HFFc6 (cell line): ENCODE results near the gene MTHFR. TPM values are rescaled to one million over a fixed set of nuclear protein-coding genes. Genes with fewer than 3 reads are reported as not detected.

Experiments
- DNase-seq: peaks from one replicate; pipeline ENCODE4 v3.0.0-alpha.2; 2018
- H3K27ac Mint-ChIP-seq: 2 replicates; pipeline ENCODE4 v1.8.0; 2020; ENCODE audit warnings: mild to moderate bottlenecking, mixed read lengths
- H3K27me3 Mint-ChIP-seq: 2 replicates; pipeline ENCODE4 v1.8.0; 2021; ENCODE audit warnings: mild to moderate bottlenecking, moderate library complexity, mixed read lengths; ENCODE audit not compliant: insufficient read depth
- H3K36me3 Mint-ChIP-seq: 2 replicates; pipeline ENCODE4 v1.8.0; 2021; ENCODE audit warnings: low read depth, mixed read lengths
- H3K4me1 Mint-ChIP-seq: 2 replicates; pipeline ENCODE4 v1.8.0; 2020; ENCODE audit warnings: low read depth, mixed read lengths
- H3K4me3 Mint-ChIP-seq: 2 replicates; pipeline ENCODE4 v1.8.0; 2020; ENCODE audit warnings: mild to moderate bottlenecking, moderate library complexity, mixed read lengths
- H3K9me3 Mint-ChIP-seq: 2 replicates; pipeline ENCODE4 v1.8.0; 2020; ENCODE audit warnings: mild to moderate bottlenecking, mixed read lengths
- CTCF ChIP-seq: fragments of 200-600 bp; sonication (generic); IDR thresholded peaks from 2 replicates; pipeline ENCODE4 v1.5.0; 2021; ENCODE audit warnings: antibody characterized with exemption, mild to moderate bottlenecking
- total RNA-seq, 6 experiments: library from RNA; stranded (reverse); fragmentation: NEBNext Ultra II Directional; extraction: Animal tissue kit (Norgen Biotek cat#: 25700); gene quantifications; 2 replicates in 1 of 6; 3 replicates in 5 of 6; pipeline ENCODE4 v1.2.3, GENCODE V29; 2021

The MTHFR gene
- total RNA-seq, 6 experiments from 2014 or later, result 9.4 to 11.7 (median 10.5) TPM

DNA sequence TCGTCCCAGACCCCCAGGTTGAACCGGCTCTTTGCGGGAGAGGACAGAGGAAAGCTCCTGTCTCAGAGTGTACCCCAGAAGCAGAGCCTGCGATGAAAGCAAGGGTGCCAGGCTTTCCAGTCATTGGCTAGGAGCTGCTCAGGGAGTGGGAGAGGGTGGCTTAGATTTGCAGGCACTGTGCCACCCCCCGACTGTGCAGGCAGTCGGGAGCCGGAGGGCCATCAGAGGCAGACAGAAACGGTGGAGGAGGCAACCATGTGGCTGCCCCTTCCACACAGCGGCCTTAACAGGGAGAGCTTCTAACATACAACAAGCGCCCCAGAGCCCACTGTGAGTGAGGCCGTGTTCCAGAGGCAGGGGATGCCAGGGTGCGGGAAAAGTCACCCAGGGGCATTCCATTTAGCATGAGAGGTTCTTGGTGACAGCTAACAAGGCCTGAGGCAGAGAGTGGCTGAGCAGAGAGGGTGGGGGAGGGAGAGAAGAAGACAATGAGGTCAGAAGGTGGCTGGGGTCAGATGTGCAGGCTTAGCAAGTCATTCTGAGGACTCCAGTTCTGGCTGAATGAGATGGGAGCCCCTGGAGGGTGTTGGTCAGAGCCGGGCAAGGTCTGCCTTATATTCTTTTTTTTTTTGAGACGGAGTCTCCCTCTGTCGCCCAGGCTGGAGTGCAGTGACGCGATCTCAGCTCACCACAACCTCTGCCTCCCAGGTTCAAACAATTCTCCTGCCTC, 53.2 kb downstream of the MTHFR start:
- no peaks in the 10 kb centered on the region for H3K36me3 Mint-ChIP-seq
- no peak for TF ChIP-seq CTCF
- H3K9me3 Mint-ChIP-seq, result no peaks in the 10 kb centered on the region
- DNase-seq, result no peak
- H3K27me3 Mint-ChIP-seq, result peaks cover 40% of the 10 kb centered on the region
- no peak overlapping the region for H3K27ac Mint-ChIP-seq
- H3K4me1 Mint-ChIP-seq, result peaks cover 7% of the 10 kb centered on the region; the same call in 1 of the 2 replicates
- H3K4me3 Mint-ChIP-seq, result no peak overlapping the region

DNA sequence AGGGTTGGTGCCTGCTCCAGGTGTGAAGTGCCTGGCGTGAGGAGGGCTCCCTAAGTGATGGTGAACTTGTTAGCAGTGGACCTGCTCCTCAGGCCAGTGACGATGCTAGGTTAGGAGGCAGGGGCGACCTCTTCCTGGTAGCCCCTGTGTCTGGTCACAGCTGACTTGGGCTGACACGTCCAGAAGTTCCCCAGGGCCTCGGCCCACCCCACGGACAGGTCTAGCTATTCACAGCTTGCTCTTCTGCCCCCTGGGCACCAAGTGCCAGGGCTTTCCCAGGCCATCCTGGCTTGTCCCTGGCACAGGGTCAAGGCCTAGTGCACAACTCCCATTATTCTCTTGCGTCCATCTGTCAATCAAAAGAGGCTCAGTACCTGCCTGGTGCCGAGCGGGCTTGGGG, 54.7 kb downstream of the MTHFR start:
- no peak for TF ChIP-seq CTCF
- H3K36me3 Mint-ChIP-seq, result no peaks in the 10 kb centered on the region
- peaks cover 28% of the 10 kb centered on the region for H3K27me3 Mint-ChIP-seq
- no peak overlapping the region for H3K27ac Mint-ChIP-seq
- no peak overlapping the region for H3K4me3 Mint-ChIP-seq
- peaks cover 14% of the 10 kb centered on the region for H3K4me1 Mint-ChIP-seq
- DNase-seq, result no peak
- H3K9me3 Mint-ChIP-seq, result no peaks in the 10 kb centered on the region

- H3K27me3 Mint-ChIP-seq, result peaks cover 21% of the 10 kb centered on the region
- no peak for DNase-seq
- peaks cover 19% of the 10 kb centered on the region for H3K4me1 Mint-ChIP-seq
- no peak overlapping the region for H3K4me3 Mint-ChIP-seq
- no peak for TF ChIP-seq CTCF
- no peaks in the 10 kb centered on the region for H3K36me3 Mint-ChIP-seq
- no peak overlapping the region for H3K27ac Mint-ChIP-seq
- no peaks in the 10 kb centered on the region for H3K9me3 Mint-ChIP-seq
These were observed 55.8 kb downstream of the MTHFR start for GRCh38 chr1:11749996-11750395.

DNA sequence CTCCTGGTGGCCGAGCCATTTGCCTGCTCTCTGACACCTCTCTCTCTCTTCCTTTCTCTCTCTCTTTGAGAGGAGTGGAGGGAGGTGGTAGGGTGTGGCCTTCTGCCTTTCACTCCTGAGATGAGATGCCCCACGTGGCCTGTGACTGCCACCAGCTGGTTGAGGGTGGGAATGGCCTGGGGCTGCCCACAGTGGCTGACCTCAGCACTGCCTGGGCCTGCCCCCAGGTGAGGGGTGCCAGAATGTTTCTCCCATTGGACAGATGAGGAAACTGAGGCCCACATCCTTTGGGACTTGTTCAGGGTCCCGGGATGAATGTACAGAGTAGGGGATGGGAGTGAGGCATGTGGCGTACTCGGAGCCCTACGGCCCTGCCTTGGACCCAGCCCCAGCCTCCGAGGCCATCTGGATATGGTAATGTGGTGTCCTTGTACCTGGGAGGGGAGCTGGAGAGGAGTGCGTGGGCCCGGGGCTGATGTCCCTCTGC, 56.5 kb downstream of the MTHFR start:
- peak; percentile 17 for DNase-seq
- Mint-ChIP-seq H3K9me3 (no peaks in the 10 kb centered on the region), H3K27ac (no peak overlapping the region), H3K4me3 (no peak overlapping the region), H3K4me1 (peaks cover 19% of the 10 kb centered on the region), H3K27me3 (peaks cover 18% of the 10 kb centered on the region), H3K36me3 (no peaks in the 10 kb centered on the region)
- TF ChIP-seq CTCF, result peak; percentile 71

DNA sequence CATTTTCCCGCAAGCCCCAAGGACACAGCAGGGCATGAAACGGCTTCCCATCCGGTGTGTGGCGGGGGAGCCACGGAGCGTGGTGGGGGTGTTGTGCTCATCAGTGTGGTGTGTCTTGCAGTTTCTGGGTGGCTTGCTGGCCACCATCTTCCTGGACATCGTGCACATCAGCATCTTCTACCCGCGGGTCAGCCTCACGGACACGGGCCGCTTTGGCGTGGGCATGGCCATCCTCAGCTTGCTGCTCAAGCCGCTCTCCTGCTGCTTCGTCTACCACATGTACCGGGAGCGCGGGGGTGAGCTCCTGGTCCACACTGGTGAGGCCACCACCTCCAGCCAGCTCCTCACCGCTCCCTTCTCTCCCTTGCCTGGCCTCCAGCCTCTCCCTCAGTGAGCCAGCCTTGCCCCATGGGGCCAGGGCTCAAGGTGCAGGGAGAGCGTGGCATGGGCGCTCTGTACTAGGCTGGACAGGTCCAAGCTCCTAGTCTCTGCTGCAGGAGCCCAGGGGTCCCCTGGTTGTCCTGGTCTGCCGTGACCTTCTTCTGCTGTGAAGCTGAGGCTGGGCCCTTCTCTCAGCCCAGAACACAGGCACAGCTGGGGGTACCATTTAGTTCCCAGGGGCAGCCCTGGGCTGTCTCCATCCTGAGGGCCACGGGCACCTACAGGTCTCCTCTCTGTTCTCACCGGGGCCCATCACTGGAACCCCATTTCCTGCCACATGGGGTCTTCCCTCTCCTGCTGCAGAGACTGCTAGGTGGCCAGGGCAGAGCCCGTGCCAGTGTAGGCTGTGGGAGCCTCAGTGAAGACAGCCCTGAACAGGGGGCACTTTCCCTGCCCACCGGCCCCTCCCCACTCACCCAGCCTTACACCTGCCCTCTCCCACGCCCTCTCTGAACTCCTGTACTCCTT, 57.2 kb downstream of the MTHFR start:
- Mint-ChIP-seq H3K9me3 (no peaks in the 10 kb centered on the region), H3K4me3 (no peak overlapping the region), H3K27ac (no peak overlapping the region), H3K36me3 (no peaks in the 10 kb centered on the region), H3K27me3 (peaks cover 16% of the 10 kb centered on the region), H3K4me1 (peaks cover 13% of the 10 kb centered on the region)
- no peak for TF ChIP-seq CTCF
- no peak for DNase-seq
